Brain microvascular endothelial cell (primary cell): ENCODE data around the gene ARHGAP24.
A peak's percentile ranks its signal among the peaks of the same experiment; 100 is the strongest.
"Not testable (repeated sequence)": the region's sequence is repeated elsewhere in the genome, so short reads cannot be mapped to it uniquely, and the experiment has no call there.

Experiments
- DNase-seq: peaks from one replicate; pipeline ENCODE4 v3.0.0-alpha.2; 2020
- H3K27ac ChIP-seq: fragments of 250-450 bp; sonication (Bioruptor Pico); 2 replicates; pipeline ENCODE4 v1.5.1; 2020; ENCODE audit warnings: mild to moderate bottlenecking, moderate library complexity
- H3K27me3 ChIP-seq: fragments of 250-450 bp; sonication (Bioruptor Pico); replicated peaks from 2 replicates; pipeline ENCODE4 v1.5.1; 2020; ENCODE audit warnings: mild to moderate bottlenecking
- H3K36me3 ChIP-seq: fragments of 250-450 bp; sonication (Bioruptor Pico); replicated peaks from 2 replicates; pipeline ENCODE4 v1.5.1; 2020; ENCODE audit warnings: mild to moderate bottlenecking
- H3K4me3 ChIP-seq: 2 replicates; pipeline ENCODE4 v1.5.1; 2011; ENCODE audit warnings: low read depth, mild to moderate bottlenecking, control low read depth, low read length, moderate library complexity
- CTCF ChIP-seq: IDR thresholded peaks from 2 replicates; pipeline ENCODE4 v1.5.1; 2011; ENCODE audit warnings: low read depth, mild to moderate bottlenecking, moderate library complexity, low read length, control low read depth, inconsistent platforms; ENCODE audit errors: missing control alignments
- in situ Hi-C: cut with HindIII; loops from 2 replicates; pipeline ENCODE4 v1.10.0; 2017; ENCODE audit warnings: low sequenced_read_pairs, low pct_ligation_motif_present

Gene ARHGAP24

GRCh38 chr4:85833302-85833701, 358.4 kb downstream of the ARHGAP24 start:
- H3K36me3 ChIP-seq: no peaks in the 10 kb centered on the region
- H3K27me3 ChIP-seq: no peaks in the 10 kb centered on the region
- H3K4me3 ChIP-seq: no peak overlapping the region
- no peak overlapping the region for H3K27ac ChIP-seq
- no peak for DNase-seq
- in situ Hi-C loops: no loop called here
- no peak for TF ChIP-seq CTCF

GRCh38 chr4:85834934-85835333, 360.0 kb downstream of the ARHGAP24 start:
- no peak for TF ChIP-seq CTCF
- Histone ChIP-seq H3K27ac (no peak overlapping the region), H3K4me3 (no peak overlapping the region), H3K27me3 (no peaks in the 10 kb centered on the region), H3K36me3 (no peaks in the 10 kb centered on the region)
- DNase-seq: no peak
- in situ Hi-C loops: no loop called here

- DNase-seq: peak; percentile 44
- in situ Hi-C loops: no loop called here
- TF ChIP-seq CTCF: no peak
- Histone ChIP-seq H3K27me3 (no peaks in the 10 kb centered on the region), H3K36me3 (no peaks in the 10 kb centered on the region), H3K4me3 (no peak overlapping the region), H3K27ac (peak overlapping the region; percentile 38)
These were observed 361.9 kb downstream of the ARHGAP24 start for GRCh38 chr4:85836588-85837438.

- no peak for TF ChIP-seq CTCF
- H3K36me3 ChIP-seq: no peaks in the 10 kb centered on the region
- H3K27ac ChIP-seq: peak overlapping the region; percentile 63
- peak; percentile 39 for DNase-seq
- H3K27me3 ChIP-seq: no peaks in the 10 kb centered on the region
- in situ Hi-C loops: no loop called here
- no peak overlapping the region for H3K4me3 ChIP-seq
These were observed 362.4 kb downstream of the ARHGAP24 start for GRCh38 chr4:85837439-85837733.

- H3K4me3 ChIP-seq, H3K27ac ChIP-seq, H3K36me3 ChIP-seq, H3K27me3 ChIP-seq, DNase-seq, in situ Hi-C loops: not testable (repeated sequence)
These were observed 365.1 kb downstream of the ARHGAP24 start for GRCh38 chr4:85839981-85840451.

- no peaks in the 10 kb centered on the region for H3K36me3 ChIP-seq
- in situ Hi-C loops: no loop called here
- no peak for DNase-seq
- TF ChIP-seq CTCF: no peak
- no peak overlapping the region for H3K4me3 ChIP-seq
- H3K27ac ChIP-seq: no peak overlapping the region
- no peaks in the 10 kb centered on the region for H3K27me3 ChIP-seq
These were observed 367.6 kb downstream of the ARHGAP24 start for GRCh38 chr4:85842540-85842939.

- H3K27me3 ChIP-seq, in situ Hi-C loops: not testable (repeated sequence)
These were observed 378.8 kb downstream of the ARHGAP24 start for GRCh38 chr4:85853740-85854139.

More at GRCh38 chr4:85853740-85854139, 378.8 kb downstream of the ARHGAP24 start:
- H3K36me3 ChIP-seq, H3K27ac ChIP-seq, DNase-seq, H3K4me3 ChIP-seq: not testable (repeated sequence)
